Hematopoietic multipotent progenitor cell treated with erythropoietin and hydrocortisone succinate and interleukin-3 and kit ligand, for 4 days (in vitro differentiated cells): ENCODE results near the gene DNAL4.

ENCODE experiments used
- DNase-seq: peaks from one replicate; pipeline ENCODE4 v3.0.0-alpha.2; 2015

DNAL4 gene

GRCh38 chr22:38756711-38757463 is 37.1 kb downstream of the DNAL4 start:
- peak; percentile 56 for DNase-seq

GRCh38 chr22:38755911-38756532 is 37.9 kb downstream of the DNAL4 start, which contains the start of gene SUN2:
Gene SUN2, minus strand, starts transcription at chr22:38755998. Its CDS starts 3,370 bp downstream, at chr22:38752628.
- DNase-seq: peak; percentile 95

- peak; percentile 73 for DNase-seq
Observed at GRCh38 chr22:38755155-38755910, 38.6 kb downstream of the DNAL4 start.

- DNase-seq: peak; percentile 70
Observed at GRCh38 chr22:38754751-38755154, 39.2 kb downstream of the DNAL4 start.

- DNase-seq: peak; percentile 41
Observed at GRCh38 chr22:38753948-38754750, 39.8 kb downstream of the DNAL4 start.

GRCh38 chr22:38751422-38752346 is 42.3 kb downstream of the DNAL4 start:
- DNase-seq: peak; percentile 92

- DNase-seq: no peak
Observed at GRCh38 chr22:38751066-38751421, 42.9 kb downstream of the DNAL4 start.

GRCh38 chr22:38750638-38751037 is 43.3 kb downstream of the DNAL4 start:
- no peak for DNase-seq

GRCh38 chr22:38750104-38750503 is 43.8 kb downstream of the DNAL4 start:
- DNase-seq: no peak

GRCh38 chr22:38748487-38749136 is 45.3 kb downstream of the DNAL4 start:
- DNase-seq: no peak

- no peak for DNase-seq
Observed at GRCh38 chr22:38745676-38746460, 48.1 kb downstream of the DNAL4 start.

- DNase-seq: no peak
Observed at GRCh38 chr22:38744981-38745380, 49.0 kb downstream of the DNAL4 start.

- DNase-seq: no peak
Observed at GRCh38 chr22:38742176-38742942, 51.6 kb downstream of the DNAL4 start.

GRCh38 chr22:38741576-38741975 is 52.4 kb downstream of the DNAL4 start:
- no peak for DNase-seq

- no peak for DNase-seq
Observed at GRCh38 chr22:38741166-38741565, 52.8 kb downstream of the DNAL4 start.

- no peak for DNase-seq
Observed at GRCh38 chr22:38740754-38741153, 53.2 kb downstream of the DNAL4 start.

- no peak for DNase-seq
Observed at GRCh38 chr22:38740116-38740723, 53.7 kb downstream of the DNAL4 start.

GRCh38 chr22:38739300-38740055 is 54.5 kb downstream of the DNAL4 start:
- DNase-seq: no peak
